Testis (tissue), 2 donors: ENCODE data around the gene MPO.

ENCODE experiments used
- CTCF ChIP-seq, 3 experiments: fragments of 450-650 bp in 2 of 3; fragments of 200-600 bp in 1 of 3; sonication (generic) in 1 of 3; IDR thresholded peaks; one replicate each; pipeline ENCODE4 v1.5.1; 2016 to 2019; ENCODE audit warnings: antibody characterized with exemption in 3 of 3, mild to moderate bottlenecking in 2 of 3, moderate library complexity in 1 of 3
- POLR2A ChIP-seq: fragments of 450-650 bp; IDR thresholded peaks from one replicate; pipeline ENCODE4 v1.6.1; 2017; ENCODE audit warnings: antibody characterized with exemption, mild to moderate bottlenecking, moderate library complexity

DNA sequence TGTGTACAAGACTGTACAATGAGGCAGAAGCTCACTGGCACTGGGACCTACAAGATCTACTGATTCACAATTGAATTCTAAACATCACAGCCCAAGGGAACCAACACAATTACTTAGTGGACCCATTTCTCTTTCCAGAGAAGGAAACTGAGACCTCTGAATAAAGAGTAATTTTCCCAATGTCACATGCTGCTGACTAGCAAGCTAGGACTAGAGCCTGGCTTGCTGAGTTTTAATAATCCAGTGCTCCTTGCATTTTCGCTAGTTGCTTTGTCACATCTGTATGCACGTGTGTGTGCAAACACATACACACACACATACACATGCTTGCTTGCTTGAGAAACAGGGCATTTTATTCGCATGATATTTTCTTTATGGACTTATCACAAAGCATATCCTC lies 46.2 kb downstream of the MPO start:
- TF ChIP-seq CTCF (IDR thresholded peaks at IDR 0.05), result no peak
- TF ChIP-seq POLR2A, result no peak
